ENCODE measurements around the gene ZBTB7C. TPM values are rescaled to one million over a fixed set of nuclear protein-coding genes. Genes with fewer than 3 reads are reported as not detected.

ZBTB7C gene
- total and polyA plus RNA-seq, 9 of the 15 experiments (the other 6 are each of a cell fraction or from before 2014, with no cell fraction given): not detected

GRCh38 chr18:48060346-48060745, 348.8 kb downstream of the ZBTB7C start:
- Histone ChIP-seq H4K20me1 (replicated peaks; ENCODE audit: control insufficient read depth, insufficient read depth, low read length) (no peaks in the 10 kb centered on the region), H3K9ac (ENCODE audit: insufficient read depth in 1 of 2, low read depth in 2 of 2, low read length in 2 of 2) (no peak overlapping the region), H3K4me3 (no peak overlapping the region), H3K36me3 (ENCODE audit: control insufficient read depth, insufficient read depth, low read length) (no peaks in the 10 kb centered on the region), H3K27me3 (ENCODE audit: control insufficient read depth in 2 of 2, insufficient read depth in 2 of 2, low read length in 2 of 2) (peaks cover 2 to 29% of the 10 kb centered on the region in 2 experiments; a peak in 3 of 5 replicates), H3K9me3 (replicated peaks; ENCODE audit: control insufficient read depth, insufficient read depth, low read depth, low read length) (no peaks in the 10 kb centered on the region), H3K27ac (ENCODE audit: extremely low read depth, low read depth, low read length) (no peak overlapping the region), H3K9me1 (ENCODE audit: control insufficient read depth, insufficient read depth, low read length) (no peaks in the 10 kb centered on the region), H3K4me1 (replicated peaks in 1 of 2; ENCODE audit: control insufficient read depth in 2 of 2, insufficient read depth in 2 of 2, low read length in 2 of 2) (no peaks in the 10 kb centered on the region), H3K4me2 (ENCODE audit: insufficient read depth, low read length) (no peak overlapping the region), H2AFZ (ENCODE audit: low read depth, low read length) (no peak overlapping the region), H3K79me2 (ENCODE audit: control insufficient read depth, insufficient read depth, low read length) (no peaks in the 10 kb centered on the region)
- no peak for ATAC-seq
- WGBS (ENCODE audit: insufficient coverage, low coverage, missing lambda C conversion rate): 0% methylated on average over 2 of the region's 4 CpGs
- FAIRE-seq: no peak
- ChIA-PET POLR2A (interaction anchor here (0.6 to 1.2 kb wide), 2 partner anchors 16 to 42 kb away, joined by 3 to 5 read pairs; no protein-coding TSS in a partner anchor), CTCF (ENCODE audit: low intra/inter-chr PET ratio) (no interaction called here)
- intact Hi-C loops (cut with micrococcal nuclease) (no loop called here), in situ Hi-C loops (cut with MboI) (no loop called here)
- no peak for DNase-seq (ENCODE audit: extremely low read depth in 1 of 4, low spot score in 3 of 4)
- BruUV-seq (replicated peaks): no TSS peak
- TF ChIP-seq ZEB2 (IDR thresholded peaks at IDR 0.05) (no peak), ZNF324 (CRISPR knock-in tag; IDR thresholded peaks at IDR 0.05) (no peak), ZNF3 (CRISPR knock-in tag; IDR thresholded peaks at IDR 0.05) (no peak), USF1 (CRISPR knock-in tag; IDR thresholded peaks at IDR 0.05) (no peak), MTA1 (IDR thresholded peaks at IDR 0.05; ENCODE audit: borderline replicate concordance) (no peak), ZNF12 (CRISPR knock-in tag; IDR thresholded peaks at IDR 0.05) (no peak), TCF3 (CRISPR knock-in tag; IDR thresholded peaks at IDR 0.05) (no peak), GATA2 (CRISPR knock-in tag; IDR thresholded peaks at IDR 0.05) (no peak), SMAD1 (IDR thresholded peaks at IDR 0.05; ENCODE audit: low read depth, low read length, partially characterized antibody) (no peak), ZNF347 (CRISPR knock-in tag; IDR thresholded peaks at IDR 0.05; ENCODE audit: low read depth) (no peak), SAP30 (IDR thresholded peaks at IDR 0.05; ENCODE audit: borderline replicate concordance, insufficient read depth, low read depth, low read length, poor library complexity, severe bottlenecking) (no peak), FOXP4 (CRISPR knock-in tag; IDR thresholded peaks at IDR 0.05; ENCODE audit: borderline replicate concordance) (no peak), ZFX (CRISPR knock-in tag; IDR thresholded peaks at IDR 0.05) (no peak), E2F4 (CRISPR knock-in tag; IDR thresholded peaks at IDR 0.05; ENCODE audit: low read depth) (no peak)

Measured in K562 (cell line).